ENCODE data around the gene RTCA.
"Not testable (repeated sequence)": the region's sequence is repeated elsewhere in the genome, so short reads cannot be mapped to it uniquely, and the experiment has no call there.

The RTCA gene

DNA sequence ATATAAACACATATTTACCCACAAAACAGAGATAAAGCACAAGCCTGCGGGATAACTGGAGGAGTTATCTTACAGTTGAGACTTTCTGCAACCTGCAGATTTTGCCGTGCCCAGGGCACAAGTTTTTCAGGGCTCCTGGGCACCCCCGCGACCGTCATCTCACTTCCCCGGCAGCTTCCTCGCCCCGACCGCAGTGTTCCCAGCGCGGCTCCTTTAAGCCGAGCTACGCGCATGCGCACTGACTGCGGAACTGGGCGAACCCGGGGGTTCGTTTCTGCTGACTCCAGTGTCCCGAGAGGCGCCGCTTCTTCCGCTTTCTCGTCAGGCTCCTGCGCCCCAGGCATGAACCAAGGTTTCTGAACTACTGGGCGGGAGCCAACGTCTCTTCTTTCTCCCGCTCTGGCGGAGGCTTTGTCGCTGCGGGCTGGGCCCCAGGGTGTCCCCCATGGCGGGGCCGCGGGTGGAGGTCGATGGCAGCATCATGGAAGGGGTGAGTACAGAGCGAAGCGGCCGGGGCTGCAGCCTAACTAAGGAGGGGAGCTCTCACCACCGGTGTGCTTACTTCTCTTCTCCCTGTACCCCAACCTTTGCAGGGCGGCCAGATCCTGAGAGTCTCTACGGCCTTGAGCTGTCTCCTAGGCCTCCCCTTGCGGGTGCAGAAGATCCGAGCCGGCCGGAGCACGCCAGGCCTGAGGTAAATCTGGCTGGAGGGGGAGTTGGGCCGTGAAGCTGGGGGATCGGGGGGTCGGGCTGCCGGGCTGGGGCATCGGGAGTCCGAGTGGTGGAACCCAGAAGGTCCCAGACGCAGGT is at the start of gene RTCA:
RTCA (plus strand) TSS at position 286 of the 810 bp plus-strand sequence; CDS start at position 446, 160 bp downstream.
- FAIRE-seq, result peak; percentile 83
- TF ChIP-seq POLR2A (IDR thresholded peaks at IDR 0.05; ENCODE audit: low read depth, low read length), result peak; percentile 74

DNA sequence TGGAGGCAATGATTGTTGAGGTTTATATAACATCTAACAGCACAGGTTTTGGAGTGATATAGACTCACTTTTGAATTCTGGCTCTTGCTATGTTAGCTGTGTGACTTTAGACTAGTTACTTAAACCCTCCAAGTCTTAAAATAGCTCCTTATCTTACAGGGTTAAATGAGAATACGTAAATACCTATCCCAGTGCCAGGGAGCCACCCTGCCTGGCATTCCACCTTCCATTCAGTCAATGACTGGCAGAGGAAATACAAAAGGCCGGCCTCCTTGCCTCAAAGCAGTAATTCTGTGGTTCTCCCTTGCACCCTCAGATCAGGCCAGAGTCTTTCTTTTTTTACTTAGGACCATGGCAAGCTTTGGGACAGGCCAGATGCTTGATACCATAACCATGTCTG is 48.2 kb upstream of the RTCA start:
- FAIRE-seq, result no peak
- DNase-seq (ENCODE audit: insufficient read length, low spot score), result no peak
- TF ChIP-seq POLR2A (IDR thresholded peaks at IDR 0.05; ENCODE audit: low read depth, low read length), result no peak

More for the DNA sequence above, at the start of gene RTCA:
- DNase-seq (ENCODE audit: insufficient read length, low spot score), result peak; percentile 88

DNA sequence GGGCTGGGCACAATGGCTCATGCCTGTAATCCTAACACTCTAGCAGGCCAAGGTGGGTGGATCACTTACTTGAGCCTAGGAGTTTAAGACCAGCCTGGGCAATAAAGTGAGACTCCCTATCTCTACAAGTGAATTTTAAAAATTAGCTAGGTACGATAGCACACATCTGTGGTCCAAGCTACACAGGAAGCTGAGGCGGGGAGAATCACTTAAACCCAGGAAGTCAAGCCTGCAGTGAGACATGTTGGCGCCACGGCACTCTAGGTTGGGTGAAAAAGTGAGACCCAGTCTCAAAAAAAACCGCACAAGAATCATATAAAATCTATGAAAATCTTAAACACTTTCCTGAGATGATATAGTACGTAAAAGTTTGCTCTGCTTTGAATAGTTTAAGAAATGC is 46.6 kb upstream of the RTCA start:
- TF ChIP-seq POLR2A (IDR thresholded peaks at IDR 0.05; ENCODE audit: low read depth, low read length), result no peak
- DNase-seq (ENCODE audit: insufficient read length, low spot score) (no peak), FAIRE-seq (no peak)

DNA sequence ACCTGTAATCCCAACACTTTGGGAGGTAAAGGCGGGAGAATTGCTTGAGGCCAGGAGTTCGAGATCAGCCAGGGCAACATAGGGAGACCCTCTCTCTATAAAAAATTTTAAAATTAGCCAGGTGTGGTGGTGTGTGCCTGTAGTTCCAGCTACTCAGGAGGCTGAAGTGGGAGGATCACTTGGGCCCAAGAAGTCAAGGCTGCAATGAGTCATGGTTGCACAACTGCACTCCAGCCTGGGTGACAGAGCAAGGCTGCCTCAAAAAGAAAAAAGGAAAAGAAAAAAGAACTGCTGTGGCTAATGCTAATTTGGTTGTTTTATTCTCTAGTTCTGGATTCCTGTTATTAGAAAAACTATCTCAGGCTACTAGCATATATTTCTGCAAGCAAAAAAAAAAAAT is 46.1 kb upstream of the RTCA start:
- DNase-seq (ENCODE audit: insufficient read length, low spot score) (no peak), FAIRE-seq (no peak)
- no peak for TF ChIP-seq POLR2A (IDR thresholded peaks at IDR 0.05; ENCODE audit: low read depth, low read length)

DNA sequence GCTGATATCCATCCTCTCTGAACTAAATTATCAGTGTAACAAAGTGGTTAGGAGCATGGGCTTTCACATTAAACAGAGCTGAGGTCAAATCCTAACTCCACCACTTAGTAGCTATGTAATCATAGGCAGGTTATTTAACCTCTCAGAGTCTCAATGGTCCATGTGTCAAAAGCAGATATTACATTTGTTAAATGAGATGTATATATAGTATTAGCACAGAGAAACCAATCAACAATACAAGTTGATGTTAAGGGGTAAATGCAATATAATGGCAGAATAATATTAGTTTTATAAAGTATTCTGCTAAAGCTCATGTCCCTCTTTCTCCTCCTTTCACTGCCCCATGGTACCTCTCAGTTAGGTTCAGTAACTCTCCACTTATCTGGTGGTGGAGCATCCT is 43.6 kb upstream of the RTCA start:
- DNase-seq (ENCODE audit: insufficient read length, low spot score), result no peak
- no peak for TF ChIP-seq POLR2A (IDR thresholded peaks at IDR 0.05; ENCODE audit: low read depth, low read length)
- no peak for FAIRE-seq

DNA sequence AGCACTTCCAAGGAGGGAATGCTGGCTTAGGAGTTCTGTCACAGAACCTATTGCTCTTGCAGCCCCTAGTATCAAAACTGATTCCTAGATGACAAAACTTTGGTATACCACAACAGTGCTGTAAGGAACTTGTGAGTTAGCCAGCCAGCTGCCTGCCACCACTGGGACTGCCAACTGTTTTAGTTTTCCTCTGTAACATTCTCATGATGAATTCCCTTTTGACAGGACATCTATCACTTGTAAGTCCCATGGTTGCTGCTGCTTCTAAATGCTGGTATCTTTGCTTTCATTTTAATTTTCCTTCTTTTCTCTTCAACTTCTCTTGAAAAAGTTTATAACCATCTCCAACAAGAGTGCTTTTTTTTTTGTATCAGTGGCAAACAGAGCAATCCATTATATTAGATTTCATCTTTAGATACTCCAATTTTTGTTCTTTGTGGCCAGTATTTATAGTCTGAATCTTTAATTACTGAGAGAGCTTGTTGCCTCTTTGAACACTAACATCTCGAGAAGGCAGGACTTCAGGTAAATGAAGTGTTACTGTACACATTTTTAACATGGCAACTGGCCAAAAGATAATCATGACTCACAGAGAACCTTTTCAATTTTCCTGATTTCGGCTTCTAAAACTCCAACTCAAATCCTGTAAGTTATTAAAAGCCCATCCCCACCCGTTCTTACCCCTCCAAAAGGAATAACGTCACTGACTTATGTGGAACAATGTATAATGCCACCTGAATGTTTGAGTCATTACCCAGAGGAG is 36.2 kb upstream of the RTCA start:
- FAIRE-seq (no peak), DNase-seq (ENCODE audit: insufficient read length, low spot score) (no peak)
- no peak for TF ChIP-seq POLR2A (IDR thresholded peaks at IDR 0.05; ENCODE audit: low read depth, low read length)

DNA sequence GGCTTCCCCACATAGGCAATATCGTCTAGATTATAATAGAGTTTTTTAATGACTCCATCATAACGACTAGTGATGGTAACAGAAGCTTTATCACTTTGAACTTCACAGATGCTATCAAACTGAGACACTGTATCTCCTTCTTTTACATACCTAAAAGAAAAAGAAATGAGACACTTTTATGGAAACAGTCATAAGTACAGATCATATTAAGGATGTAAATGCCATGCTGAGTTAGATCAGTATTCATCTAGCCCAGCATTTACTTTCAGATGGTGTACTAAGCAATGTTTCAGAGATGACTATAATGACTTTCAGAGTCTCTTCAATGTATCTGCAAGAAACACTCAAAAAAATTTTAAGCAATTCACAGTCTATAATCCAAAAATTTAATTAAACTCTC is 35.3 kb upstream of the RTCA start:
- FAIRE-seq, result no peak
- no peak for DNase-seq (ENCODE audit: insufficient read length, low spot score)
- no peak for TF ChIP-seq POLR2A (IDR thresholded peaks at IDR 0.05; ENCODE audit: low read depth, low read length)

DNA sequence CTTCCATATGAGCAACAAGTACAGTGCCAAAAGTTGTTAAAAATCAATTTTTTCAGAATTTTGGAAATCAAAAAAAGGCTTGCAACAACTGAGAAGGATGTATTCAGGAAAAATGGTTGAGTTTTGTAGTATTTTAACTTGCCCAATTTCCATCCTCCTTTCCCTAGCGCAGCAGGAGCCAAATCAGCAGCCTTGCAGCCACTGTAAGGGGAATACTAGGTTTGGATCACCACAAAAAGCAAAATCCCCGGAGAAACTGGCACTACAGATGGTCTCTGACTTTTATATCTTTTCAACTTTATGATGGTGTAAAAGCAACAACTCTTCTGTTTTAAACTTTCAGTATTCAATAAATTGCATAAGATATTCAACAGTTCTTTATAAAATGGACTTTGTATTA is 34.3 kb upstream of the RTCA start:
- no peak for TF ChIP-seq POLR2A (IDR thresholded peaks at IDR 0.05; ENCODE audit: low read depth, low read length)
- FAIRE-seq, result no peak
- no peak for DNase-seq (ENCODE audit: insufficient read length, low spot score)

DNA sequence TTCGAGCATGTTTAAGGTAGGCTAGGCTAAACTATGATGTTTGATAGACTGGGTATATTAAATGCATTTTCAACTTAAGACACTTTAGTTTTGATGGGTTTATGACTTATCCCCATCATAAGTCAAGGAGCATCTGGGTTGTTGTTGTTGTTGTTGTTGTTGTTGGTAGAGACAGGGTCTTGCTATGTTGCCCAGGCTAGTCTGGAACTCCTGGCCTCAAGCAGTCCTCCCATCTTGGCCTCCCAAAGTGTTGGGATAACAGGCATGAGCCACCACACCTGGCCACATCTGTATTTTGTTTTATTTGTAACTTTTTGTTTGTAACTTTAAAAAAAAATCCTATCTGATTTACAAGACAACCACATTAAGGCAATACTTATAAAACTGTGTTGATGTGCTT is 33.9 kb upstream of the RTCA start:
- FAIRE-seq (no peak), DNase-seq (ENCODE audit: insufficient read length, low spot score) (no peak)
- no peak for TF ChIP-seq POLR2A (IDR thresholded peaks at IDR 0.05; ENCODE audit: low read depth, low read length)

DNA sequence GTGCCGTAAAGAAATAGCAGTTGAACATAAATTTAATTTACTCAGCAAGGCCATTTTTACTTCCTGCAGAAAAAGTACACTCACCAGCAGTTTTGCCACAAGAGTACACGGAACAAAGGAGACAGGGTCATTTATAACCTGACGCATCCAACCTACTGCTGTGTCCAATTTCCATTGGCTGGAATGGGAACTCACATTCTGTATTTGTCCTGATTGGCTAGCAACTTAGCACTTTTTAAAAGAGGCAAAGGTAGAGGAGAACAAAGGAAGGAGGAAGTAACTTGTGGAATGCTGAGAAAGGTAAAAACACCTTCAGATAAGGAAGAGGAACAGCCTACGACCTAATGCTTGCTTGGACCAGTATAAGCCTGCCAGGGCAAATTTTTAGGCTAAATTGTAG is 32.5 kb upstream of the RTCA start:
- FAIRE-seq; DNase-seq (ENCODE audit: insufficient read length, low spot score): not testable (repeated sequence)

DNA sequence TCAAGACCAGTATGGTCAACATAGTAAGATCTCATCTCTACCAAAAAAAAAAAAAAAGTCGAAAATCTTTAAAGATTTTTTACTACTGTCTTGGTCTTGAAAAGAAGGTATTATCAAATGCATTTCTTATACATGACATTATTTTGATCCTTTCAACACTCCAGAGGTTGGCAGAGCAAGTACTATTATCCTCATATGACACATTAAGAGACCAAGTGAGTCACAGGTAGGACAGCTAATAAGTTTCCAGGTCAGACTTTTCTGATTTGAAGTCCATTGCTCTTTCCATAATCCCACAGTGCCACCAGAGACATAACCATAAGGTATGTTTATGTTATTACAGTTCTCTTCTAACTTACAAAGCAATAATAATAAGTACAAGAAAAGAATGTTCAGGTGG is 31.6 kb upstream of the RTCA start:
- no peak for TF ChIP-seq POLR2A (IDR thresholded peaks at IDR 0.05; ENCODE audit: low read depth, low read length)

DNA sequence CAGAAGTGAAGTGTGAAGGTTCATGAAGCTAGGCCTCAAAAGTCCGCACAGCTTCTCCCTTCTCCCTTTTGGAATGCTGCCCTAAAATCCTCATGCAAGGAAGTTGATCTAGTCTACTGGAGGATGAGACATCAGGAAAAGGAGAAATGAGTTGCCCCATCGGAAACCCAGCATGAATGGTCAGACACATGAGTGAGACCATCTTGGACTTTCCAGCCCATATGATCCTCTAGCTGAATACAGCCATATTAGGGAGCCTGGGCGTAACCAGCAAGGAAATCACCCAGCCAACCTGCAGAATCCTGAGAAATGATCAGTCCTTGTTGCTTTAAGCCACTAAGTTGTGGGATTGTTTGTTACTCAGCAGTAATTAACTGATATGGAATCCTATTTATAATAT is 28.9 kb upstream of the RTCA start:
- no peak for FAIRE-seq
- DNase-seq (ENCODE audit: insufficient read length, low spot score), result no peak
- no peak for TF ChIP-seq POLR2A (IDR thresholded peaks at IDR 0.05; ENCODE audit: low read depth, low read length)

More for the DNA sequence above, 31.6 kb upstream of the RTCA start:
- DNase-seq (ENCODE audit: insufficient read length, low spot score) (no peak), FAIRE-seq (no peak)

DNA sequence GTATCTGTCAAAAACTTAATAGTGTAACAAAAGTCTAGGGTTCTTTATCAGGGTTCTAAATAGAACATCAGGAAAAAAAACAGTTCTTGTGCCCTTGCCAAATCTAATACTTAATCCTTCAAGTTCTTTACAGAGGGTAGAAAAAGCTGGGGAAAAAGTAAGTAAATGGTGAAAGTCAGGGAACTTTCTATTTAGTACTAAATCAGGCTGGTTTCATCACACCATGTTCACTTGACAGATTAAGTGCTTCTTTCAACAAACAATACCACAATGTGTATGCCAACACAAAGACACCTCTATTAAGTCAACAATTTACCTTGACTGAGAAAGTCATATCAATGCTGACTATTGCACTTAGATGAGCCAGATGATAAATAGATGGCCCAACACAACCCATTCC is 26.1 kb upstream of the RTCA start:
- FAIRE-seq (no peak), DNase-seq (ENCODE audit: insufficient read length, low spot score) (no peak)
- no peak for TF ChIP-seq POLR2A (IDR thresholded peaks at IDR 0.05; ENCODE audit: low read depth, low read length)

DNA sequence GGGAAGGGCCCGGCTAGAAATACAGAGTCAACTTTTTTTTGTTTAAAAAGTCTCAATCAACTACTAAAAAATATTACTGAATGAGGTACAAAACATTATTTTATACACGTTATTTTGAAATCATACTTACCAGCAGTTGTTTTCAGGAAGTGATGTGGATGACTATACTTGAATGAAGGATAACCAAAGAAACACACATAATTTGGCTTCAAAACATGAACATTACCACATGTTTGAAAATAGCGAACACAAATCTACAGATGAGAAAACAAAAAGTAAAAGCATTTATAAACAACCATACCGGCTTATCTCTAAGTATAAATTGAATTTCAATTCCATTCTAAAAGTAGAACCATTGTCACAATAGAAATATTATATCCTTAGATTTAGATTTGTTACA is 25.4 kb upstream of the RTCA start:
- FAIRE-seq (no peak), DNase-seq (ENCODE audit: insufficient read length, low spot score) (no peak)
- no peak for TF ChIP-seq POLR2A (IDR thresholded peaks at IDR 0.05; ENCODE audit: low read depth, low read length)

DNA sequence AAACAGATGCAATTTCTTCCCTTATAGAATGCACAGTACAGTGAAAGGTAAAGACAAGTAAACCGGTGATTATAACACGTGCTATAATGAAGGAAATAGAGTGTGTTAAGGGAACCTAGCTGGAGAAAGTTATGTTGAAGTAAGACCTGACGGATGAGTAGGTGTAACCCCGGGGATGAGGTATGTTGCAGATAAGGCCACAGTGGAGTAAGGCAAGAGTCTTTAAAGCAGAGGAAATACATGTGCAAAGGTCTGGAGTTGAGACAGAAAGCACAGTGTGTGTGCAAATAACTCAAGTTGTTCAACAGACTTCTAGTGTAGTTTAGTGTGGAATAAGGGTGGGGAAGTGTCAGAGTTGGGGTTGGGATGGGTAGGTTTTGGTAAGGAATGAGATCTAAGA is 19.3 kb upstream of the RTCA start:
- no peak for DNase-seq (ENCODE audit: insufficient read length, low spot score)
- FAIRE-seq, result no peak
- TF ChIP-seq POLR2A (IDR thresholded peaks at IDR 0.05; ENCODE audit: low read depth, low read length), result no peak

Measured in H54 (cell line).